Right lobe of liver (tissue), 6 donors: ENCODE results near the gene PODXL2. TPM values are rescaled to one million over a fixed set of nuclear protein-coding genes. Genes with fewer than 3 reads are reported as not detected.

Experiments used
- ATAC-seq, 4 donors: fragments of 200-7000 bp; cut with Tn5 transposase; one replicate each; pipeline ENCODE4 v1.9.1; 2020; ENCODE audit warnings: mild to moderate bottlenecking in 4 of 4, moderate library complexity in 4 of 4
- DNase-seq, 3 donors: peaks; one replicate each; pipeline ENCODE4 v3.0.0-alpha.2; 2020
- H3K27ac ChIP-seq, 3 donors: fragments of 200-600 bp; one replicate each; pipeline ENCODE4 v1.8.0; 2022
- H3K27me3 ChIP-seq, 2 donors: fragments of 200-600 bp; one replicate each; pipeline ENCODE4 v1.8.0; 2022
- H3K36me3 ChIP-seq, 4 donors: fragments of 200-600 bp; sonication (generic) in 1 of 4; one replicate each; pipeline versions ENCODE4 v1.5.1 to v1.8.0; 2017 to 2022; ENCODE audit warnings: control low read depth in 1 of 4
- H3K4me1 ChIP-seq, 4 donors: fragments of 200-600 bp; sonication (generic) in 1 of 4; one replicate each; pipeline versions ENCODE4 v1.5.1 to v1.8.0; 2017 to 2022; ENCODE audit warnings: control low read depth in 1 of 4
- H3K4me3 ChIP-seq, 3 donors: fragments of 200-600 bp; one replicate each; pipeline ENCODE4 v1.8.0; 2022
- H3K9me3 ChIP-seq, 4 donors: fragments of 200-600 bp; sonication (generic) in 1 of 4; one replicate each; pipeline versions ENCODE4 v1.5.1 to v1.8.0; 2017 to 2022; ENCODE audit warnings: control low read depth in 1 of 4
- POLR2A ChIP-seq: fragments of 450-650 bp; IDR thresholded peaks from one replicate; pipeline ENCODE4 v1.6.1; 2017; ENCODE audit warnings: antibody characterized with exemption, mild to moderate bottlenecking
- WGBS: methylation state at CpG from one replicate; pipeline ENCODE4 v1.1.6; 2018; ENCODE audit warnings: low coverage, low lambda C conversion rate; ENCODE audit not compliant: insufficient coverage; ENCODE audit errors: missing lambda C conversion rate; 5-methylcytosine and 5-hydroxymethylcytosine counted together
- intact Hi-C, 2 donors: fragments of 100-400 bp; cut with DNase I; formaldehyde crosslinking; loops; one replicate each; pipeline versions ENCODE4 v1.11.2 to v1.14.1; 2022
- total RNA-seq, 6 experiments: library from RNA; depleted of rRNA in 2 of 6; stranded (reverse); fragments of >200 nt in 2 of 6; fragmentation: NEBNext Ultra II Directional in 3 of 6; extraction: Animal tissue kit (Norgen Biotek cat#: 25700) in 3 of 6; gene quantifications; one replicate each; pipeline versions ENCODE4 v1.1.0 to v1.2.4, GENCODE V29; 2016 to 2023
- TF ChIP-seq, protein P1 (sequence below), 4 donors: fragments of 200-600 bp in 3 of 4; fragments of 450-650 bp in 1 of 4; IDR thresholded peaks; one replicate each; pipeline versions ENCODE4 v1.5.1 to v1.8.0; 2016 to 2022; ENCODE audit warnings: antibody characterized with exemption in 4 of 4, mild to moderate bottlenecking in 2 of 4
- donor health status: DM: no; HTN: yes; CAD: no.
- donor health status: DM: no; HTN: no; CAD: no.
- donor health status: DM: no; HTN: no; CAD: no.
- donor health status: DM: no; HTN: yes; CAD: no.
- donor health status: DM: no; HTN: yes; CAD: no.

Gene PODXL2
- total RNA-seq, 6 experiments from 2014 or later, result 0.19 to 1.6 (median 0.63) TPM

DNA sequence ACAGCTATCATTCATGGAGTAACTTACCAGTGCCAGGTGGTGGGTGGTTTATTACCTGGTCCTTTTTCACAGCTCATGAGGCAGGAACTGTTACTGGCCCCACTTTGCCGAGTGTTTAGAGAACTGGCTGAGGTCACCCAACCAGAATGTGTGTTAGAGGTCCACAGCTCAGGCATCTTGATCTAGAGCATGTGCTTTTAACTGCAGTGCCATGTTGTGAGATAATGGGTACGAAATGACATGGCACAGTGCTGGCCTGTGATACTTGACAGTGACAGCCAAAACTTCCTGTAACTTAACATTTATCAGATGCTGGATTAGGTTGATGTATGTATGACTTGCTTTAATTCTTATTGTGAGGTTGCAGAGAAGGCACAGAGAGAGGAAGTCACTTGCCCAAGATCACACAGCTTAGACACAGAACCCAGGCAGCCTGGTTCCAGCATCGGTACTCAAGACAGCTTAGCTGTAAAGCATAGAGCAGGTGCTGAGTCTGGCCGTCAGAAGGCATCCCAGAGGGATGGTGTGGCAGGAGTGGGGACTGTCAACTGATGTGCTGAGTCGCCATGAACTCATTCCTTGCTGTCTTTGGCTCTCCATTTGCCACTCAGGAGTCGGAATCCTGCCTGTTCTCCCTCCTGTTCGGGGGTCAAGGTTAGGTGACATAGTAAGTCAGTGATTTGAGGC is 21.2 kb upstream of the PODXL2 start:
- no peaks in the 10 kb centered on the region for H3K27me3 ChIP-seq
- peaks cover 0 to 4% (median 2%) of the 10 kb centered on the region in 4 donors for H3K4me1 ChIP-seq
- no peak overlapping the region for H3K27ac ChIP-seq
- no peak for ATAC-seq
- H3K36me3 ChIP-seq, result peaks cover 0 to 5% (median 0%) of the 10 kb centered on the region in 4 donors
- WGBS, result 81% methylated on average over 3 of the region's 7 CpGs
- H3K9me3 ChIP-seq, result no peaks in the 10 kb centered on the region
- TF ChIP-seq POLR2A, result no peak
- TF ChIP-seq, protein P1, sequence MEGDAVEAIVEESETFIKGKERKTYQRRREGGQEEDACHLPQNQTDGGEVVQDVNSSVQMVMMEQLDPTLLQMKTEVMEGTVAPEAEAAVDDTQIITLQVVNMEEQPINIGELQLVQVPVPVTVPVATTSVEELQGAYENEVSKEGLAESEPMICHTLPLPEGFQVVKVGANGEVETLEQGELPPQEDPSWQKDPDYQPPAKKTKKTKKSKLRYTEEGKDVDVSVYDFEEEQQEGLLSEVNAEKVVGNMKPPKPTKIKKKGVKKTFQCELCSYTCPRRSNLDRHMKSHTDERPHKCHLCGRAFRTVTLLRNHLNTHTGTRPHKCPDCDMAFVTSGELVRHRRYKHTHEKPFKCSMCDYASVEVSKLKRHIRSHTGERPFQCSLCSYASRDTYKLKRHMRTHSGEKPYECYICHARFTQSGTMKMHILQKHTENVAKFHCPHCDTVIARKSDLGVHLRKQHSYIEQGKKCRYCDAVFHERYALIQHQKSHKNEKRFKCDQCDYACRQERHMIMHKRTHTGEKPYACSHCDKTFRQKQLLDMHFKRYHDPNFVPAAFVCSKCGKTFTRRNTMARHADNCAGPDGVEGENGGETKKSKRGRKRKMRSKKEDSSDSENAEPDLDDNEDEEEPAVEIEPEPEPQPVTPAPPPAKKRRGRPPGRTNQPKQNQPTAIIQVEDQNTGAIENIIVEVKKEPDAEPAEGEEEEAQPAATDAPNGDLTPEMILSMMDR (IDR thresholded peaks at IDR 0.05), result no peak
- DNase-seq, result peak in 1 of 3 donors; percentile 15
- intact Hi-C loops, result no loop called here
- no peak overlapping the region for H3K4me3 ChIP-seq

DNA sequence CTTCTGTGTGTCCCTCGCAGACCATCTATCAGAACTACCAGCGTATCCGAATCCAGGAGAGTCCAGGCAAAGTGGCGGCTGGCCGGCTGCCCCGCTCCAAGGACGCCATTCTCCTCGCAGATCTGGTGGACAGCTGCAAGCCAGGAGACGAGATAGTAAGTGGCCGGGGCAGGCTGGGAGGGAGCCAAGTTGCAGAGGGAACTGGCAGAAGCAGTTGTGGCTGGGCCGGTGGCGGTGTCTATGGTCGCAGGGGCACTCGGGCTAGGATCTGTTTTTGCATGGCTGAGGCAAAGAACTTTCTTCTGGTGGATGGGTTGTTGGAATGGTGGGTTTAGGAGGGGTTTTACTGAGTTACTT is 20.6 kb upstream of the PODXL2 start:
- ATAC-seq (no peak), DNase-seq (peak in 1 of 3 donors; percentile 38)
- Histone ChIP-seq H3K27me3 (no peaks in the 10 kb centered on the region), H3K9me3 (no peaks in the 10 kb centered on the region), H3K27ac (no peak overlapping the region), H3K36me3 (peaks cover 0 to 5% (median 0%) of the 10 kb centered on the region in 4 donors), H3K4me1 (peaks cover 0 to 9% (median 4%) of the 10 kb centered on the region in 4 donors), H3K4me3 (no peak overlapping the region)
- intact Hi-C loops, result no loop called here
- WGBS, result 80% methylated on average over 3 of the region's 14 CpGs
- TF ChIP-seq POLR2A, result no peak
- TF ChIP-seq, protein P1 (IDR thresholded peaks at IDR 0.05), result no peak

DNA sequence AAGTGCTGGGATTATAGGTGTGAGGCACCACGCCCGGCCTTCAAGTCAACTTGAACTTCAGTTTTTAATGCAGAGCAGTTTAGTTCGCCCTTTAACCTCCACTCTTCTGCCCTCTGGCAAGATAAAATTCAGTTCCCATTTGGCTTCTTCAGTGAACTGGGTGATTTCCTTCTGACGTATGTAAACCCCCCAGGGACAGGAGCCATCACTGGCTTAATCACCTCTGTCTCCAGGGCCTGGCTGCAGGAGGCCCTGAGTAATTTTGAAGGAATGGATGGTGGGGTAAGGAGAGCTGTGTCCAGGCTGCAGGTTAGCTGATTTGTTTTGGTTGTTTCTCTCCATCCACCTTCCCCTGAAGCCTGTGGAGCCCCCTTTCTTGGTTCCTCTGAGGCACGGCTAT is 18.9 kb upstream of the PODXL2 start:
- ATAC-seq (no peak), DNase-seq (peak in 1 of 3 donors; percentile 10)
- Histone ChIP-seq H3K36me3 (peaks cover 0 to 5% (median 0%) of the 10 kb centered on the region in 4 donors), H3K27me3 (no peaks in the 10 kb centered on the region), H3K27ac (no peak overlapping the region), H3K4me3 (no peak overlapping the region), H3K4me1 (peaks cover 0 to 16% (median 4%) of the 10 kb centered on the region in 4 donors), H3K9me3 (no peaks in the 10 kb centered on the region)
- TF ChIP-seq, protein P1 (IDR thresholded peaks at IDR 0.05), result no peak
- TF ChIP-seq POLR2A, result no peak
- WGBS, result 80% methylated on average over 4 of the region's 5 CpGs
- intact Hi-C loops, result no loop called here

DNA sequence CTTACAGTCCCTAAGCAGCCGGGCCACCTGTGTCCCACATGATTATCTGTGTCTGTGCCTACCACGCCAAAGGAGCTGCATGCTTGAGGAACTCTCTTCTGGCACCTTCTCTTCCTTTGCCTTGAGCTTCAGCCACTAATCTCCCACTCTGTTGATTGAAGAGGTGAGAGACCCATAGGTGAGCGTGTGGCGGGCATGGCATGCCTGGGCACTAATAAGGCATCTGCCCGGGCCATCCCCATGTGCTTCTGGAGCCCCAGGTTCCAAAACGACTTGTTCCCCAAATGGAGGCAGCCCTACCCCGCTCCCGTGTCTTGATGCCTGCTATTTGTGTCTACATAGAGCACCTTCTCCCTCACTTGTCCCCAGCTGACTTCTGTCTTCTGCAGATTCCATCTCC is 17.7 kb upstream of the PODXL2 start:
- 100% methylated on average over 1 of the region's 8 CpGs for WGBS
- no peak overlapping the region for H3K27ac ChIP-seq
- no peaks in the 10 kb centered on the region for H3K9me3 ChIP-seq
- no peaks in the 10 kb centered on the region for H3K27me3 ChIP-seq
- ATAC-seq (no peak), DNase-seq (peak in 1 of 3 donors; percentile 17)
- TF ChIP-seq, protein P1 (IDR thresholded peaks at IDR 0.05), result no peak
- TF ChIP-seq POLR2A, result no peak
- H3K4me3 ChIP-seq, result no peak overlapping the region
- intact Hi-C loops, result no loop called here
- peaks cover 0 to 16% (median 4%) of the 10 kb centered on the region in 4 donors for H3K4me1 ChIP-seq
- peaks cover 0 to 5% (median 0%) of the 10 kb centered on the region in 4 donors for H3K36me3 ChIP-seq
